Keratinocyte (primary cell): ENCODE results near the gene DNAI7. TPM values are rescaled to one million over a fixed set of nuclear protein-coding genes. Genes with fewer than 3 reads are reported as not detected.

Experiments used
- DNase-seq: peaks from one replicate; pipeline ENCODE4 v3.0.0-alpha.2; 2011; ENCODE audit warnings: low read depth, missing footprints, low spot score
- FAIRE-seq: peaks from 2 replicates; lab custom pipeline; 2011; peaks lifted over from hg19 to GRCh38; lab: Jason Lieb, UNC
- H2AFZ ChIP-seq: 2 replicates; pipeline ENCODE4 v1.6.0; 2012; ENCODE audit warnings: low read length, control low read depth, inconsistent platforms; ENCODE audit not compliant: control insufficient read depth
- H3K27ac ChIP-seq: 2 replicates; pipeline ENCODE4 v1.5.1; 2011; ENCODE audit warnings: low read length; ENCODE audit not compliant: control insufficient read depth, insufficient read depth
- H3K27me3 ChIP-seq: 3 replicates; pipeline ENCODE4 v1.6.0; 2011; ENCODE audit warnings: low read length; ENCODE audit not compliant: control insufficient read depth, insufficient read depth; ENCODE audit errors: extremely low read depth
- H3K36me3 ChIP-seq, 2 experiments: 2 replicates in 1 of 2; 3 replicates in 1 of 2; pipeline ENCODE4 v1.5.1; 2011; ENCODE audit warnings: low read length in 2 of 2, mild to moderate bottlenecking in 1 of 2; ENCODE audit not compliant: control insufficient read depth in 2 of 2, insufficient read depth in 2 of 2; ENCODE audit errors: extremely low read depth in 1 of 2
- H3K4me1 ChIP-seq: 3 replicates; pipeline ENCODE4 v1.5.1; 2011; ENCODE audit warnings: low read length; ENCODE audit not compliant: control insufficient read depth, insufficient read depth; ENCODE audit errors: extremely low read depth
- H3K4me2 ChIP-seq: 3 replicates; pipeline ENCODE4 v1.6.0; 2011; ENCODE audit warnings: low read depth, low read length; ENCODE audit not compliant: control insufficient read depth, insufficient read depth; ENCODE audit errors: extremely low read depth
- H3K4me3 ChIP-seq, 3 experiments: fragments of 200-600 bp in 1 of 3; sonication (generic) in 1 of 3; 2 replicates in 2 of 3; 3 replicates in 1 of 3; pipeline ENCODE4 v1.5.1; 2011 to 2016; ENCODE audit warnings: low read length in 3 of 3, mild to moderate bottlenecking in 3 of 3, control low read depth in 2 of 3, inconsistent platforms in 1 of 3, low read depth in 1 of 3, mixed read lengths in 1 of 3, mixed run types in 1 of 3, moderate library complexity in 1 of 3; ENCODE audit not compliant: control insufficient read depth in 2 of 3, insufficient read depth in 2 of 3; ENCODE audit errors: extremely low read depth in 1 of 3
- H3K79me2 ChIP-seq: 2 replicates; pipeline ENCODE4 v1.6.0; 2012; ENCODE audit warnings: low read length; ENCODE audit not compliant: control insufficient read depth, insufficient read depth
- H3K9ac ChIP-seq: 3 replicates; pipeline ENCODE4 v1.6.0; 2011; ENCODE audit warnings: low read length; ENCODE audit not compliant: control insufficient read depth, insufficient read depth; ENCODE audit errors: extremely low read depth
- H3K9me1 ChIP-seq: 3 replicates; pipeline ENCODE4 v1.6.0; 2011; ENCODE audit warnings: low read length; ENCODE audit not compliant: control insufficient read depth, insufficient read depth; ENCODE audit errors: extremely low read depth
- H3K9me3 ChIP-seq: 2 replicates; pipeline ENCODE4 v1.5.1; 2012; ENCODE audit warnings: low read depth, low read length; ENCODE audit not compliant: control insufficient read depth
- H4K20me1 ChIP-seq: 3 replicates; pipeline ENCODE4 v1.6.0; 2011; ENCODE audit warnings: low read length; ENCODE audit not compliant: control insufficient read depth, insufficient read depth; ENCODE audit errors: extremely low read depth
- EZH2 ChIP-seq: IDR thresholded peaks from one replicate; pipeline ENCODE4 v1.6.1; 2012; ENCODE audit warnings: inconsistent platforms, mild to moderate bottlenecking, low read length, moderate library complexity
- dilution Hi-C: fragments of 300-500 bp; cut with MboI; formaldehyde crosslinking; loops from one replicate; pipeline ENCODE4 v1.7.0; 2020; ENCODE audit warnings: low sequenced_read_pairs; ENCODE audit not compliant: extremely low pct_ligation_motif_present
- polyA plus RNA-seq, 5 experiments: library from polyadenylated mRNA; depleted of rRNA in 3 of 5; stranded (reverse) in 3 of 5; stranded (forward) in 1 of 5; unstranded in 1 of 5; fragments of >200 nt; gene quantifications; 1 replicate in 1 of 5; 2 replicates in 3 of 5; 3 replicates in 1 of 5; pipeline versions ENCODE4 v1.2.1 to v1.2.3, GENCODE V29; 2011 to 2012; ENCODE audit warnings: missing spikeins in 2 of 5, low read depth in 1 of 5, low replicate concordance in 1 of 5
- TF ChIP-seq, protein P1 (sequence below), 3 experiments: IDR thresholded peaks in 1 of 3; conservative IDR thresholded peaks in 1 of 3; optimal IDR thresholded peaks in 1 of 3; 2 replicates in 2 of 3; 3 replicates in 1 of 3; pipeline versions ENCODE3 to v1.5.1; 2011; ENCODE audit warnings: low read length in 3 of 3, mild to moderate bottlenecking in 3 of 3, moderate library complexity in 2 of 3, control low read depth in 1 of 3, inconsistent platforms in 1 of 3; ENCODE audit not compliant: insufficient read depth in 2 of 3; ENCODE audit errors: extremely low read depth in 1 of 3

Gene DNAI7
- polyA plus RNA-seq, 1 donor (not counting 4 experiments of a cell fraction or from before 2014, with no cell fraction given), result 0.10 TPM

DNA sequence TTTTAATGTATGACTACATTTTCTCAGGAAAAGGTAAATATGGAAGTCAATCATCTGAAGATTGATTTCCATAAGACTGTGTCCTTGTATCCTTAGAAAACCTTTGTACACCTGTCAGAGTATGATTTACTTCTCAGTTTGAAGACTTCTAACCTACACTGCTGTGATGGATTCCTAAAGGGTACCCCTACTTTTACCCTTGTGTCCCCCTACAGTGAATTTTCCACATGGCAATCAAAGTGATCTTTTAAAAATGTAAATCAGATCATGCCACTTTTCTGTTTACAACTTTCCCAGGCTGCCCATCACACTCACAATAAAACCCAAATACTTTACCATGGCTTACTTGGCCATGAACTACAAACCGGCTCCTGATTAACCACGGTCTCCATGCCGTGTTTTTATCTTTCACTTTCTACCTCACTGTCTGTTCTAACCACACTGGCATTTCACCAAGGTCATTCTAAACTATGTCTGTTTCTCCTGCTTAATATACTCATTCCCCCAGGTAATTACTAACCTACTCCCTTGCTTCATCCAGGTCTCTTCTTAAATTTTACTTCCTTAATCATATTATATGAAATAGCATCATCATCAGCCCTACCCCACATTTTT lies 8.1 kb downstream of the DNAI7 start:
- H2AFZ ChIP-seq, result peak overlapping the region; percentile 76
- H3K9me1 ChIP-seq, result no peaks in the 10 kb centered on the region
- peak overlapping the region; percentile 81 for H3K4me2 ChIP-seq
- TF ChIP-seq, protein P1, sequence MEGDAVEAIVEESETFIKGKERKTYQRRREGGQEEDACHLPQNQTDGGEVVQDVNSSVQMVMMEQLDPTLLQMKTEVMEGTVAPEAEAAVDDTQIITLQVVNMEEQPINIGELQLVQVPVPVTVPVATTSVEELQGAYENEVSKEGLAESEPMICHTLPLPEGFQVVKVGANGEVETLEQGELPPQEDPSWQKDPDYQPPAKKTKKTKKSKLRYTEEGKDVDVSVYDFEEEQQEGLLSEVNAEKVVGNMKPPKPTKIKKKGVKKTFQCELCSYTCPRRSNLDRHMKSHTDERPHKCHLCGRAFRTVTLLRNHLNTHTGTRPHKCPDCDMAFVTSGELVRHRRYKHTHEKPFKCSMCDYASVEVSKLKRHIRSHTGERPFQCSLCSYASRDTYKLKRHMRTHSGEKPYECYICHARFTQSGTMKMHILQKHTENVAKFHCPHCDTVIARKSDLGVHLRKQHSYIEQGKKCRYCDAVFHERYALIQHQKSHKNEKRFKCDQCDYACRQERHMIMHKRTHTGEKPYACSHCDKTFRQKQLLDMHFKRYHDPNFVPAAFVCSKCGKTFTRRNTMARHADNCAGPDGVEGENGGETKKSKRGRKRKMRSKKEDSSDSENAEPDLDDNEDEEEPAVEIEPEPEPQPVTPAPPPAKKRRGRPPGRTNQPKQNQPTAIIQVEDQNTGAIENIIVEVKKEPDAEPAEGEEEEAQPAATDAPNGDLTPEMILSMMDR (optimal IDR thresholded peaks at IDR 0.05 in 1 of 3, IDR thresholded peaks at IDR 0.05 in 1 of 3, conservative IDR thresholded peaks at IDR 0.05 in 1 of 3; ENCODE audit: extremely low read depth in 1 of 3, insufficient read depth in 2 of 3, low read length in 3 of 3), result no peak
- TF ChIP-seq EZH2, result no peak
- H3K27ac ChIP-seq, result no peak overlapping the region
- H3K9ac ChIP-seq, result no peak overlapping the region
- no peaks in the 10 kb centered on the region for H3K79me2 ChIP-seq
- DNase-seq, result no peak
- peaks cover 14% of the 10 kb centered on the region for H3K4me1 ChIP-seq
- H3K36me3 ChIP-seq, result no peaks in the 10 kb centered on the region
- no peaks in the 10 kb centered on the region for H3K9me3 ChIP-seq
- no peaks in the 10 kb centered on the region for H4K20me1 ChIP-seq
- H3K27me3 ChIP-seq, result no peaks in the 10 kb centered on the region
- FAIRE-seq, result no peak
- peak overlapping the region in 2 of 3 experiments; percentile 37 to 41 for H3K4me3 ChIP-seq
- dilution Hi-C loops, result no loop called here

DNA sequence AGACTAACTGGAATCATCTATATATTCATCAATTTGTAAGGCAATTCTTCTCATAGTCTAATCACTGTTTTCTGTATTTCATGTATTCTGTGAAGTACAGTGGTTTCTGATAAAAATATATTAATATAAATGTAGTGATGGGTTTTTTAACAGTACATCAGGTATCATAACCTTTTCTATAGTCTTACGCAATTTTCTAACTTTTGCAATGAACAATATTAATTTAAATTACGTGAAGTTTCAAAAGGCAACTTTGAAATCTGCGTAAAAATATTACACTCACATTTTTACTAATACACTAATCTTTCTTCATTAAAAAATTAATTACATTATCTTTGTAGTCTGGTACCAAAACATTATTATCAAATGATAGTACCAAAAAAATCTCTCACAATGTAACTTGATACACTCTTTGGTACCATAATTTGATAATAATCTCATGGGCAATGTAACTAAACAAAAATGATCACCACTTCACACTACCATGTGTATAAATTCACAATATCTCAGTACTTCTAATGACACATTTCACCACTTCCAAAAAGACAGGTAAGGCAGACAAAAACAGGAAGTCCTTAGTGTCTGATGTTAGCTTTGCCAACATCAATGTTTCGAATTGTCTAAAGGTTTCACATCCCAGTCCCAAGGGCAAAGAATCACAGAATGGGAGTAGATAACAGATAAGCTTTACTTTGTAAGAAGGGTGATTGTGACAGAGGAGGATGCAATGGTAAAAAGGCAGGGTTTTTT lies 8.7 kb downstream of the DNAI7 start:
- peak overlapping the region; percentile 66 for H2AFZ ChIP-seq
- FAIRE-seq, result no peak
- no peak for TF ChIP-seq EZH2
- TF ChIP-seq, protein P1 (optimal IDR thresholded peaks at IDR 0.05 in 1 of 3, IDR thresholded peaks at IDR 0.05 in 1 of 3, conservative IDR thresholded peaks at IDR 0.05 in 1 of 3; ENCODE audit: extremely low read depth in 1 of 3, insufficient read depth in 2 of 3, low read length in 3 of 3), result no peak

More for the DNA sequence above, 8.7 kb downstream of the DNAI7 start:
- no peak overlapping the region for H3K4me2 ChIP-seq
- H3K27me3 ChIP-seq, result no peaks in the 10 kb centered on the region
- dilution Hi-C loops, result no loop called here
- H3K4me1 ChIP-seq, result peaks cover 14% of the 10 kb centered on the region
- H3K9ac ChIP-seq, result no peak overlapping the region
- no peaks in the 10 kb centered on the region for H3K79me2 ChIP-seq
- no peak for DNase-seq
- no peaks in the 10 kb centered on the region for H4K20me1 ChIP-seq
- H3K9me1 ChIP-seq, result no peaks in the 10 kb centered on the region
- no peak overlapping the region for H3K4me3 ChIP-seq
- no peaks in the 10 kb centered on the region for H3K9me3 ChIP-seq
- no peaks in the 10 kb centered on the region for H3K36me3 ChIP-seq
- no peak overlapping the region for H3K27ac ChIP-seq
